HepG2 (cell line): ENCODE data around the gene PAPOLA. TPM values are rescaled to one million over a fixed set of nuclear protein-coding genes. Genes with fewer than 3 reads are reported as not detected.

Experiments
- ARHGAP35 ChIP-seq: sonication (generic); formaldehyde crosslinking; IDR thresholded peaks from 2 replicates; pipeline ENCODE4 v1.9.0; 2022; ENCODE audit warnings: mild to moderate bottlenecking, inconsistent platforms, moderate library complexity, missing genetic modification reagents, borderline replicate concordance
- ATF7-NPFF ChIP-seq: sonication (generic); formaldehyde crosslinking; IDR thresholded peaks from 2 replicates; pipeline ENCODE4 v1.8.1; 2023; ENCODE audit warnings: mild to moderate bottlenecking, low read depth, missing genetic modification reagents, moderate library complexity
- HNRNPLL ChIP-seq: fragments of 200-400 bp; formaldehyde crosslinking; IDR thresholded peaks from 2 replicates; pipeline ENCODE4 v1.6.1; 2017; ENCODE audit warnings: mild to moderate bottlenecking, low read depth, low read length; ENCODE audit not compliant: poor library complexity, severe bottlenecking
- IRF2 ChIP-seq: IDR thresholded peaks from 2 replicates; pipeline ENCODE4 v1.6.1; 2018; ENCODE audit warnings: missing genetic modification reagents, missing compliant biosample characterization
- KDM2A ChIP-seq: sonication (generic); formaldehyde crosslinking; IDR thresholded peaks from 2 replicates; pipeline ENCODE4 v1.4.0; 2020; ENCODE audit warnings: low read depth, missing genetic modification reagents, borderline replicate concordance
- KLF15 ChIP-seq: sonication (generic); formaldehyde crosslinking; IDR thresholded peaks from 2 replicates; pipeline ENCODE4 v1.8.1; 2023; ENCODE audit warnings: borderline replicate concordance, mild to moderate bottlenecking, inconsistent platforms, missing genetic modification reagents, mixed read lengths
- RAD21 ChIP-seq: fragments of 450-650 bp; formaldehyde crosslinking; IDR thresholded peaks from 2 replicates; pipeline ENCODE4 v1.5.0; 2020; ENCODE audit warnings: mild to moderate bottlenecking
- SNRNP70 ChIP-seq: fragments of 200-400 bp; formaldehyde crosslinking; IDR thresholded peaks from 2 replicates; pipeline ENCODE4 v1.6.1; 2017; ENCODE audit warnings: mild to moderate bottlenecking, low read depth, low read length, moderate library complexity
- STAG1 ChIP-seq: sonication (generic); formaldehyde crosslinking; IDR thresholded peaks from 2 replicates; pipeline ENCODE4 v1.4.0; 2020; ENCODE audit warnings: missing genetic modification reagents
- ZNF343 ChIP-seq: sonication (generic); formaldehyde crosslinking; IDR thresholded peaks from 2 replicates; pipeline ENCODE4 v1.4.0; 2020; ENCODE audit warnings: mild to moderate bottlenecking, missing genetic modification reagents
- ZNF850 ChIP-seq: sonication (generic); formaldehyde crosslinking; conservative IDR thresholded peaks from 2 replicates; pipeline ENCODE4 v1.9.0; 2021; ENCODE audit warnings: mild to moderate bottlenecking, missing genetic modification reagents
- polyA plus RNA-seq, 8 experiments: library from polyadenylated mRNA; depleted of rRNA in 3 of 8; stranded (reverse) in 7 of 8; unstranded in 1 of 8; fragments of >200 nt; fragmentation: Illumina TruSeq in 4 of 8; extraction: Trizol in 4 of 8; gene quantifications; 2 replicates each; pipeline versions ENCODE4 v1.2.1 to v1.2.3, GENCODE V29; 2011 to 2016; ENCODE audit warnings: low read depth in 4 of 8, missing spikeins in 1 of 8, mixed read lengths in 1 of 8; ENCODE audit not compliant: insufficient read depth in 1 of 8
- total RNA-seq, 5 experiments: library from RNA; depleted of rRNA; stranded (reverse); fragments of >200 nt; fragmentation: Illumina TruSeq; extraction: Trizol; gene quantifications; 2 replicates each; pipeline ENCODE4 v1.2.3, GENCODE V29; 2016; ENCODE audit warnings: low read depth in 1 of 5
- TF ChIP-seq, protein P1 (sequence below): sonication (generic); formaldehyde crosslinking; conservative IDR thresholded peaks from 2 replicates; pipeline ENCODE4 v1.8.0; 2022; ENCODE audit warnings: mild to moderate bottlenecking, moderate library complexity, missing genetic modification reagents
- TF ChIP-seq, protein P2 (sequence below): sonication (generic); formaldehyde crosslinking; IDR thresholded peaks from 2 replicates; pipeline ENCODE4 v1.4.0; 2020; ENCODE audit warnings: missing genetic modification reagents, borderline replicate concordance
- TF ChIP-seq, protein P3 (sequence below): IDR thresholded peaks from 2 replicates; pipeline ENCODE4 v1.6.1; 2018; ENCODE audit warnings: missing genetic modification reagents, mild to moderate bottlenecking, missing compliant biosample characterization
- TF ChIP-seq, protein P4 (sequence below): sonication (generic); formaldehyde crosslinking; IDR thresholded peaks from 2 replicates; pipeline ENCODE4 v1.4.0; 2020; ENCODE audit warnings: mild to moderate bottlenecking, missing genetic modification reagents

The PAPOLA gene
- total and polyA plus RNA-seq, 2 of the 13 experiments (the other 11 are each of a cell fraction or from before 2014, with no cell fraction given), result 103 to 151 TPM

DNA sequence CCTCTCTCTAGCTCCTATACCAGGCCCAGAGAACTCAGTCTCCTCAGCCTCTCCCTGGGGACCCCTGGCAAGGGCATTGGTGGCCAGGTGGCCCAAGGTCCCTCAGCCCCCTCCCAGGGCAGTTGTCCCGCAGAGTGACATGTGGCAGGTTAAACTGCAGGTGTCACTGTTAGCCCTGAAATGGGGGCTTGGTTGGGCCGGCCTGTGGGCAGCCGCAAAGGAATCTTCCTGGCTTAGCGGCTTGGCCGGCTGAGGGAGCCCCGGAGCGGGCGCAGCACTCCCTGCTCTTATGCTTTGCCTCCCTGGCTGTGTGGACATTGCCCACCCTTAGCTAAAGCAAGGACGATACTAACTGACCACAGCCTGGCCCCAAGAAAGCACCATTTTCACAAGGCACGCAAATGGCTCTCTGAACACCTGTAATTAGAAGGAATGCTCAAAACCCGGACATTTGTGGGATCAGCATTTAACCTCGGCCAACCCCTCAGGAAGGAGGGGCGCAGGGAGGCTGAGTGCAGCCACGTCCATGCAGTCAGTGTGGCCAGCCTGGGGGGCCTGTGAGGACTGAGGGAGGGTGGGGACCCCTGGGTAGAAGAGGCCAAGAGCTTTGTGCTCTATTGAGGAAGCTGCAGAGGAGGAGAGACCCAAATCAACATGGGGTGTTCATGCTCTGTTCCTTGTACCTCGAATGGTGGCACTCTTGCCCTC is 82.2 kb downstream of the PAPOLA start (continued):
- TF ChIP-seq, protein P1, sequence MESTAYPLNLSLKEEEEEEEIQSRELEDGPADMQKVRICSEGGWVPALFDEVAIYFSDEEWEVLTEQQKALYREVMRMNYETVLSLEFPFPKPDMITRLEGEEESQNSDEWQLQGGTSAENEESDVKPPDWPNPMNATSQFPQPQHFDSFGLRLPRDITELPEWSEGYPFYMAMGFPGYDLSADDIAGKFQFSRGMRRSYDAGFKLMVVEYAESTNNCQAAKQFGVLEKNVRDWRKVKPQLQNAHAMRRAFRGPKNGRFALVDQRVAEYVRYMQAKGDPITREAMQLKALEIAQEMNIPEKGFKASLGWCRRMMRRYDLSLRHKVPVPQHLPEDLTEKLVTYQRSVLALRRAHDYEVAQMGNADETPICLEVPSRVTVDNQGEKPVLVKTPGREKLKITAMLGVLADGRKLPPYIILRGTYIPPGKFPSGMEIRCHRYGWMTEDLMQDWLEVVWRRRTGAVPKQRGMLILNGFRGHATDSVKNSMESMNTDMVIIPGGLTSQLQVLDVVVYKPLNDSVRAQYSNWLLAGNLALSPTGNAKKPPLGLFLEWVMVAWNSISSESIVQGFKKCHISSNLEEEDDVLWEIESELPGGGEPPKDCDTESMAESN (CRISPR knock-in tag), result 0 out of 2 replicates have a peak, but pooled peaks have one; percentile 38
- TF ChIP-seq KLF15 (CRISPR knock-in tag), result no peak
- TF ChIP-seq RAD21 (CRISPR knock-in tag), result peak; percentile 99
- TF ChIP-seq KDM2A (CRISPR knock-in tag), result peak; percentile 77; the same call in 1 of the 2 replicates
- TF ChIP-seq ATF7-NPFF, result no peak
- 0 out of 2 replicates have a peak, but pooled peaks have one; percentile 54 for TF ChIP-seq ZNF850 (CRISPR knock-in tag)
- 0 out of 2 replicates have a peak, but pooled peaks have one; percentile 35 for TF ChIP-seq ARHGAP35
- TF ChIP-seq, protein P2, sequence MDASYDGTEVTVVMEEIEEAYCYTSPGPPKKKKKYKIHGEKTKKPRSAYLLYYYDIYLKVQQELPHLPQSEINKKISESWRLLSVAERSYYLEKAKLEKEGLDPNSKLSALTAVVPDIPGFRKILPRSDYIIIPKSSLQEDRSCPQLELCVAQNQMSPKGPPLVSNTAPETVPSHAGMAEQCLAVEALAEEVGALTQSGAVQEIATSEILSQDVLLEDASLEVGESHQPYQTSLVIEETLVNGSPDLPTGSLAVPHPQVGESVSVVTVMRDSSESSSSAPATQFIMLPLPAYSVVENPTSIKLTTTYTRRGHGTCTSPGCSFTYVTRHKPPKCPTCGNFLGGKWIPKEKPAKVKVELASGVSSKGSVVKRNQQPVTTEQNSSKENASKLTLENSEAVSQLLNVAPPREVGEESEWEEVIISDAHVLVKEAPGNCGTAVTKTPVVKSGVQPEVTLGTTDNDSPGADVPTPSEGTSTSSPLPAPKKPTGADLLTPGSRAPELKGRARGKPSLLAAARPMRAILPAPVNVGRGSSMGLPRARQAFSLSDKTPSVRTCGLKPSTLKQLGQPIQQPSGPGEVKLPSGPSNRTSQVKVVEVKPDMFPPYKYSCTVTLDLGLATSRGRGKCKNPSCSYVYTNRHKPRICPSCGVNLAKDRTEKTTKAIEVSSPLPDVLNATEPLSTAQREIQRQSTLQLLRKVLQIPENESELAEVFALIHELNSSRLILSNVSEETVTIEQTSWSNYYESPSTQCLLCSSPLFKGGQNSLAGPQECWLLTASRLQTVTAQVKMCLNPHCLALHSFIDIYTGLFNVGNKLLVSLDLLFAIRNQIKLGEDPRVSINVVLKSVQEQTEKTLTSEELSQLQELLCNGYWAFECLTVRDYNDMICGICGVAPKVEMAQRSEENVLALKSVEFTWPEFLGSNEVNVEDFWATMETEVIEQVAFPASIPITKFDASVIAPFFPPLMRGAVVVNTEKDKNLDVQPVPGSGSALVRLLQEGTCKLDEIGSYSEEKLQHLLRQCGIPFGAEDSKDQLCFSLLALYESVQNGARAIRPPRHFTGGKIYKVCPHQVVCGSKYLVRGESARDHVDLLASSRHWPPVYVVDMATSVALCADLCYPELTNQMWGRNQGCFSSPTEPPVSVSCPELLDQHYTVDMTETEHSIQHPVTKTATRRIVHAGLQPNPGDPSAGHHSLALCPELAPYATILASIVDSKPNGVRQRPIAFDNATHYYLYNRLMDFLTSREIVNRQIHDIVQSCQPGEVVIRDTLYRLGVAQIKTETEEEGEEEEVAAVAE (CRISPR knock-in tag), result no peak
- peak; percentile 57; the same call in 1 of the 2 replicates for TF ChIP-seq IRF2 (CRISPR knock-in tag)
- no peak for TF ChIP-seq SNRNP70
- no peak for TF ChIP-seq ZNF343 (CRISPR knock-in tag)
- TF ChIP-seq, protein P3, sequence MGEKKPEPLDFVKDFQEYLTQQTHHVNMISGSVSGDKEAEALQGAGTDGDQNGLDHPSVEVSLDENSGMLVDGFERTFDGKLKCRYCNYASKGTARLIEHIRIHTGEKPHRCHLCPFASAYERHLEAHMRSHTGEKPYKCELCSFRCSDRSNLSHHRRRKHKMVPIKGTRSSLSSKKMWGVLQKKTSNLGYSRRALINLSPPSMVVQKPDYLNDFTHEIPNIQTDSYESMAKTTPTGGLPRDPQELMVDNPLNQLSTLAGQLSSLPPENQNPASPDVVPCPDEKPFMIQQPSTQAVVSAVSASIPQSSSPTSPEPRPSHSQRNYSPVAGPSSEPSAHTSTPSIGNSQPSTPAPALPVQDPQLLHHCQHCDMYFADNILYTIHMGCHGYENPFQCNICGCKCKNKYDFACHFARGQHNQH, result 0 out of 2 replicates have a peak, but pooled peaks have one; percentile 28
- peak; percentile 96 for TF ChIP-seq STAG1 (CRISPR knock-in tag)
- TF ChIP-seq, protein P4, sequence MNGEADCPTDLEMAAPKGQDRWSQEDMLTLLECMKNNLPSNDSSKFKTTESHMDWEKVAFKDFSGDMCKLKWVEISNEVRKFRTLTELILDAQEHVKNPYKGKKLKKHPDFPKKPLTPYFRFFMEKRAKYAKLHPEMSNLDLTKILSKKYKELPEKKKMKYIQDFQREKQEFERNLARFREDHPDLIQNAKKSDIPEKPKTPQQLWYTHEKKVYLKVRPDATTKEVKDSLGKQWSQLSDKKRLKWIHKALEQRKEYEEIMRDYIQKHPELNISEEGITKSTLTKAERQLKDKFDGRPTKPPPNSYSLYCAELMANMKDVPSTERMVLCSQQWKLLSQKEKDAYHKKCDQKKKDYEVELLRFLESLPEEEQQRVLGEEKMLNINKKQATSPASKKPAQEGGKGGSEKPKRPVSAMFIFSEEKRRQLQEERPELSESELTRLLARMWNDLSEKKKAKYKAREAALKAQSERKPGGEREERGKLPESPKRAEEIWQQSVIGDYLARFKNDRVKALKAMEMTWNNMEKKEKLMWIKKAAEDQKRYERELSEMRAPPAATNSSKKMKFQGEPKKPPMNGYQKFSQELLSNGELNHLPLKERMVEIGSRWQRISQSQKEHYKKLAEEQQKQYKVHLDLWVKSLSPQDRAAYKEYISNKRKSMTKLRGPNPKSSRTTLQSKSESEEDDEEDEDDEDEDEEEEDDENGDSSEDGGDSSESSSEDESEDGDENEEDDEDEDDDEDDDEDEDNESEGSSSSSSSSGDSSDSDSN (CRISPR knock-in tag), result peak; percentile 58
- peak; percentile 98 for TF ChIP-seq HNRNPLL
